ENCODE results near the gene SNCB.

Gene SNCB

GRCh38 chr5:176610435-176610773 lies 19.9 kb downstream of the SNCB start:
- DNase-seq: no peak
- Histone ChIP-seq H2AFZ (ENCODE audit: low read length) (peak overlapping the region; percentile 83), H3K36me3 (replicated peaks; ENCODE audit: insufficient read depth, low read length) (no peaks in the 10 kb centered on the region), H3K4me1 (ENCODE audit: low read length) (peaks cover 23% of the 10 kb centered on the region), H3K27ac (ENCODE audit: low read length) (no peak overlapping the region), H4K20me1 (ENCODE audit: insufficient read depth, low read length) (no peaks in the 10 kb centered on the region), H3K9ac (ENCODE audit: low read length) (peak overlapping the region; percentile 27; the same call in 1 of the 2 replicates), H3K4me2 (ENCODE audit: low read depth, low read length) (peak overlapping the region; percentile 88), H3K9me2 (replicated peaks; ENCODE audit: insufficient read depth, low read length) (no peaks in the 10 kb centered on the region), H3K4me3 (ENCODE audit: low read length) (peak overlapping the region; percentile 72), H3K27me3 (replicated peaks; ENCODE audit: insufficient read depth, low read length) (peaks cover 32% of the 10 kb centered on the region), H3K79me2 (ENCODE audit: low read length) (peaks cover 3% of the 10 kb centered on the region; the same call in 1 of the 2 replicates), H3F3A (ENCODE audit: insufficient read depth, low read length) (0 out of 2 replicates have a peak, but pooled peaks cover 4% of the 10 kb centered on the region), H3K9me3 (replicated peaks; ENCODE audit: insufficient read depth, low read length) (no peaks in the 10 kb centered on the region)
- no peak for TF ChIP-seq EZH2 (optimal IDR thresholded peaks at IDR 0.05; ENCODE audit: low read depth, low read length)
- no peak for TF ChIP-seq CTCF (IDR thresholded peaks at IDR 0.05; ENCODE audit: low read length)
- no peak for TF ChIP-seq EZH2phosphoT487 (IDR thresholded peaks at IDR 0.05; ENCODE audit: low read length)

- Histone ChIP-seq H3K9ac (ENCODE audit: low read length) (peak within 1 kb of the TSS; percentile 27; the same call in 1 of the 2 replicates), H3K9me2 (replicated peaks; ENCODE audit: insufficient read depth, low read length) (no peaks in the 10 kb centered on the region), H3K27me3 (replicated peaks; ENCODE audit: insufficient read depth, low read length) (peaks cover 29% of the 10 kb centered on the region), H3K4me3 (ENCODE audit: low read length) (peak within 1 kb of the TSS; percentile 72), H3K36me3 (replicated peaks; ENCODE audit: insufficient read depth, low read length) (no peaks in the 10 kb centered on the region), H3K79me2 (ENCODE audit: low read length) (peaks cover 3% of the 10 kb centered on the region; the same call in 1 of the 2 replicates), H3K4me2 (ENCODE audit: low read depth, low read length) (peak within 1 kb of the TSS; percentile 88), H4K20me1 (ENCODE audit: insufficient read depth, low read length) (no peaks in the 10 kb centered on the region), H3K27ac (ENCODE audit: low read length) (no peak within 1 kb of the TSS), H3K4me1 (ENCODE audit: low read length) (peaks cover 23% of the 10 kb centered on the region), H3K9me3 (replicated peaks; ENCODE audit: insufficient read depth, low read length) (no peaks in the 10 kb centered on the region), H2AFZ (ENCODE audit: low read length) (peak within 1 kb of the TSS; percentile 83), H3F3A (ENCODE audit: insufficient read depth, low read length) (0 out of 2 replicates have a peak, but pooled peaks cover 4% of the 10 kb centered on the region)
- DNase-seq: peak; percentile 74
- TF ChIP-seq CTCF (IDR thresholded peaks at IDR 0.05; ENCODE audit: low read length): peak; percentile 25; the same call in 1 of the 2 replicates
- no peak for TF ChIP-seq EZH2phosphoT487 (IDR thresholded peaks at IDR 0.05; ENCODE audit: low read length)
- TF ChIP-seq EZH2 (optimal IDR thresholded peaks at IDR 0.05; ENCODE audit: low read depth, low read length): no peak
Measured at GRCh38 chr5:176609724-176610434, 20.5 kb downstream of the SNCB start, which contains the start of gene GPRIN1. Gene GPRIN1 (minus strand): TSS chr5:176610156. CDS start chr5:176599834, 10,322 bp downstream.

GRCh38 chr5:176608937-176609723 lies 21.2 kb downstream of the SNCB start:
- Histone ChIP-seq H3F3A (ENCODE audit: insufficient read depth, low read length) (0 out of 2 replicates have a peak, but pooled peaks cover 4% of the 10 kb centered on the region), H3K4me3 (ENCODE audit: low read length) (peak overlapping the region; percentile 56; the same call in 1 of the 2 replicates), H3K27me3 (replicated peaks; ENCODE audit: insufficient read depth, low read length) (peaks cover 29% of the 10 kb centered on the region), H3K9ac (ENCODE audit: low read length) (no peak overlapping the region), H4K20me1 (ENCODE audit: insufficient read depth, low read length) (no peaks in the 10 kb centered on the region), H3K9me2 (replicated peaks; ENCODE audit: insufficient read depth, low read length) (no peaks in the 10 kb centered on the region), H3K9me3 (replicated peaks; ENCODE audit: insufficient read depth, low read length) (no peaks in the 10 kb centered on the region), H3K4me1 (ENCODE audit: low read length) (peaks cover 23% of the 10 kb centered on the region), H3K79me2 (ENCODE audit: low read length) (peaks cover 3% of the 10 kb centered on the region; the same call in 1 of the 2 replicates), H3K36me3 (replicated peaks; ENCODE audit: insufficient read depth, low read length) (no peaks in the 10 kb centered on the region), H3K4me2 (ENCODE audit: low read depth, low read length) (peak overlapping the region; percentile 77), H3K27ac (ENCODE audit: low read length) (no peak overlapping the region), H2AFZ (ENCODE audit: low read length) (no peak overlapping the region)
- no peak for DNase-seq
- TF ChIP-seq CTCF (IDR thresholded peaks at IDR 0.05; ENCODE audit: low read length) (no peak), EZH2 (optimal IDR thresholded peaks at IDR 0.05; ENCODE audit: low read depth, low read length) (no peak), EZH2phosphoT487 (IDR thresholded peaks at IDR 0.05; ENCODE audit: low read length) (no peak)

Measured in MM.1S (cell line).